ENCODE results near the gene OR2B2. TPM values are rescaled to one million over a fixed set of nuclear protein-coding genes. Genes with fewer than 3 reads are reported as not detected.

OR2B2 gene
- total RNA-seq, 1 experiment from 2014 or later, result not detected

DNA sequence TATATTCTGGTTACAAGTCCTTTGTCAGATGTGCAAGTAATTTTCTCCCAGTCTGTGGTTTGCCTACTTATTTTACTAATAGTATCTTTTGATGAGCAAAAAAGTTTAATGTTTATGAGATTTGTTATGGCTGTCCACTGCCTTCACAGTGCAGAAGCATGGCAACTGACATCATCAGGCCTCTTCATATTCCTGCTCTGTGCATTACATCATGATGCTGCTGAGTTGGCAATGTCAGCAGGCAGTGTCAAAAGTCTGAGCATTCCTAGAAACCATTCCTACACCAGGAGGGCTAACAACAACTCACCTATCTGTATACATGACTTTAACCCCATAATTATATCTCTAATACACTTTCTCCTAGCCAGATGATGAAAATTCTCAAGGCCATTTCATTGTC is 10.8 kb upstream of the OR2B2 start:
- POLR2A ChIA-PET, result no interaction called here

DNA sequence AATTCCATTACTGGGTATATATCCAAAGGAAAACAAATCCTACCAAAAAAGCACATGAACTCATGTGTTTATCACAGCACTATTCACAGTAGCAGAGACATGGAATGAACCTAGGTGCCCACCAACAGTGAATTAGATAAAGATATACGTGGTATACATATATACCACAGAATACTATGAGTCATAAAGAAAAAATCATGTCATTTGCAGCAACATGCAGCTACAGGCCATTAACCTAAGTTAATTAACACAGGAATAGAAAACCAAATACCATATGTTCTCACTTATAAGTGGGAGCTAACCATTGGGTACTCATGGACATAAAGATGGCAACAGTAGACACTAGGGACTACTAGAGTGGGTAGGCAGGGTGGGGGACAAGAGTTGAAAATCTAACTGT is 4.2 kb downstream of the OR2B2 start:
- DNase-seq, result no peak
- Histone ChIP-seq H3K27me3 (replicated peaks; ENCODE audit: control insufficient read depth, insufficient read depth, low read length) (no peaks in the 10 kb centered on the region), H3K4me3 (ENCODE audit: low read depth, low read length) (no peak overlapping the region), H3K9me3 (no peaks in the 10 kb centered on the region), H3K4me1 (peaks cover 3% of the 10 kb centered on the region; the same call in 1 of the 2 replicates), H3K36me3 (ENCODE audit: control insufficient read depth, insufficient read depth, low read length) (no peaks in the 10 kb centered on the region)
- no peaks in the 10 kb centered on the region for H3K4me1 Mint-ChIP-seq (ENCODE audit: low read depth, unreplicated experiment)
- BruUV-seq (replicated peaks), result no TSS peak
- H3K36me3 Mint-ChIP-seq (ENCODE audit: insufficient read depth, unreplicated experiment), result peaks cover 7% of the 10 kb centered on the region
- ChIA-PET POLR2A (interaction anchor here (0.6 kb wide), 1 partner anchor 11 kb away, joined by 3 read pairs; no protein-coding TSS in a partner anchor), CTCF (no interaction called here)
- peaks cover 6% of the 10 kb centered on the region for H3K27me3 Mint-ChIP-seq (ENCODE audit: insufficient read depth, unreplicated experiment)
- no peak overlapping the region for H3K27ac Mint-ChIP-seq (ENCODE audit: unreplicated experiment)
- intact Hi-C loops (cut with micrococcal nuclease; ENCODE audit: unreplicated experiment), result loop anchor here (10.0 kb wide), 1 partner anchor 197 kb away; no protein-coding TSS in a partner anchor
- TF ChIP-seq, protein P1, sequence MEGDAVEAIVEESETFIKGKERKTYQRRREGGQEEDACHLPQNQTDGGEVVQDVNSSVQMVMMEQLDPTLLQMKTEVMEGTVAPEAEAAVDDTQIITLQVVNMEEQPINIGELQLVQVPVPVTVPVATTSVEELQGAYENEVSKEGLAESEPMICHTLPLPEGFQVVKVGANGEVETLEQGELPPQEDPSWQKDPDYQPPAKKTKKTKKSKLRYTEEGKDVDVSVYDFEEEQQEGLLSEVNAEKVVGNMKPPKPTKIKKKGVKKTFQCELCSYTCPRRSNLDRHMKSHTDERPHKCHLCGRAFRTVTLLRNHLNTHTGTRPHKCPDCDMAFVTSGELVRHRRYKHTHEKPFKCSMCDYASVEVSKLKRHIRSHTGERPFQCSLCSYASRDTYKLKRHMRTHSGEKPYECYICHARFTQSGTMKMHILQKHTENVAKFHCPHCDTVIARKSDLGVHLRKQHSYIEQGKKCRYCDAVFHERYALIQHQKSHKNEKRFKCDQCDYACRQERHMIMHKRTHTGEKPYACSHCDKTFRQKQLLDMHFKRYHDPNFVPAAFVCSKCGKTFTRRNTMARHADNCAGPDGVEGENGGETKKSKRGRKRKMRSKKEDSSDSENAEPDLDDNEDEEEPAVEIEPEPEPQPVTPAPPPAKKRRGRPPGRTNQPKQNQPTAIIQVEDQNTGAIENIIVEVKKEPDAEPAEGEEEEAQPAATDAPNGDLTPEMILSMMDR (IDR thresholded peaks at IDR 0.05; ENCODE audit: insufficient read depth in 1 of 2, low read depth in 1 of 2, low read length in 1 of 2, severe bottlenecking in 1 of 2, unreplicated experiment in 1 of 2), result no peak
- no peaks in the 10 kb centered on the region for H3K9me3 Mint-ChIP-seq (ENCODE audit: unreplicated experiment)
- H3K4me3 Mint-ChIP-seq (ENCODE audit: unreplicated experiment), result no peak overlapping the region

More for the DNA sequence above, 10.8 kb upstream of the OR2B2 start:
- intact Hi-C loops (cut with micrococcal nuclease; ENCODE audit: unreplicated experiment), result no loop called here
- no TSS peak for BruUV-seq (replicated peaks)
- CTCF ChIA-PET, result no interaction called here
- H3K36me3 Mint-ChIP-seq (ENCODE audit: insufficient read depth, unreplicated experiment), result no peaks in the 10 kb centered on the region
- no peaks in the 10 kb centered on the region for H3K36me3 ChIP-seq (ENCODE audit: control insufficient read depth, insufficient read depth, low read length)
- no peaks in the 10 kb centered on the region for H3K9me3 Mint-ChIP-seq (ENCODE audit: unreplicated experiment)
- no peaks in the 10 kb centered on the region for H3K4me1 Mint-ChIP-seq (ENCODE audit: low read depth, unreplicated experiment)
- no peaks in the 10 kb centered on the region for H3K27me3 ChIP-seq (replicated peaks; ENCODE audit: control insufficient read depth, insufficient read depth, low read length)
- TF ChIP-seq, protein P1 (IDR thresholded peaks at IDR 0.05; ENCODE audit: insufficient read depth in 1 of 2, low read depth in 1 of 2, low read length in 1 of 2, severe bottlenecking in 1 of 2, unreplicated experiment in 1 of 2), result no peak
- H3K4me3 ChIP-seq (ENCODE audit: low read depth, low read length), result no peak overlapping the region
- no peaks in the 10 kb centered on the region for H3K4me1 ChIP-seq
- no peak for DNase-seq
- H3K4me3 Mint-ChIP-seq (ENCODE audit: unreplicated experiment), result no peak overlapping the region
- H3K27me3 Mint-ChIP-seq (ENCODE audit: insufficient read depth, unreplicated experiment), result peaks cover 4% of the 10 kb centered on the region
- no peak overlapping the region for H3K27ac Mint-ChIP-seq (ENCODE audit: unreplicated experiment)
- no peaks in the 10 kb centered on the region for H3K9me3 ChIP-seq

DNA sequence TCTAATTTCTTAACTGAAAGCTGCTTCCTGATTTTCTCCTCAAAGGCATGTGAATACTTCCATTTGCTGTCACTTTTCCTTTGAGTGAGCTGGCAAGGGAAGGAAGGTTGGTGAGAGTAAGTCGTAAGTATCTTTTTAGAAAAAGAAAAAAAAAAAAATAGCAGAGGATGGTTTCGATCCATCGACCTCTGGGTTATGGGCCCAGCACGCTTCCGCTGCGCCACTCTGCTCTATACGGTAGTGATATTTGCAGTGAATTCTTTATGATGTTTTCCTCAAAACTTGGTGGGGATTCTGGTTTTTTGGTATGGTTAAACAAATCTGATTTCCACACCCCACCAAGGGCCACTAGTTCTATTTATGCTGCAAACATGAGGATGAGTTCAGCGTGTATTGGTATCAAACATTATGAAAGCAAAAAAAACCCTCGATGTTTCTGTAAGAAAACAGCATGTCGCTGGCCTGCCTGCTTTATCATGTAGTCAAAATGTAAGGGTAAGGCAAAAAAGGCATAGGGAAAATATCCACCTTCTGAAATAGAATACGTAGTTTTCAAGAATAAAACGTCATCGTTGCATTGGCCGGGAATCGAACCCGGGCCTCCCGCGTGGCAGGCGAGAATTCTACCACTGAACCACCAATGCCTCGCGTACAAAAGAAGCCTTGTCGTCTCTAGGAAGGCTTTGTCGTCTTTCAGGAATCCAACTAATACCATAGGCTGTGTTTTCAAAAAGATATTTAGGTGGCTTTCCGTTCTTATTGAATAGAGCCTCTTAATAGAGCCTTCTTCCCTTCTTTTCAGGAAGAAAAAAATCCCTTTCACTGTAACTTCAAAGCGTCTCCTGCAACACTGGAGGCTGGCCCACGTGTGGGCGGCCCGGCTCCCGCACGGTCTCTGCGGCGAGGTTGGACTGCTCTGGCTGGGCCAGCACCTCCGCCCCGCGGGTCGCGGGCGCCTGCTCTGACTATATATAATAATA is 9.6 kb downstream of the OR2B2 start:
- intact Hi-C loops (cut with micrococcal nuclease; ENCODE audit: unreplicated experiment), result loop anchor here (2.0 to 10.0 kb wide), 3 partner anchors 178 to 454 kb away; partner anchors contain the start of gene ZNF165
- H3K27ac Mint-ChIP-seq (ENCODE audit: unreplicated experiment), result peak overlapping the region; percentile 96
- peaks cover 10% of the 10 kb centered on the region for H3K27me3 Mint-ChIP-seq (ENCODE audit: insufficient read depth, unreplicated experiment)
- no peaks in the 10 kb centered on the region for H3K9me3 ChIP-seq
- ChIA-PET POLR2A (interaction anchor here (0.7 to 1.2 kb wide), 5 partner anchors 9 to 96 kb away, joined by 3 to 16 read pairs (median 5); a partner anchor contains a TSS), CTCF (interaction anchor here (0.6 kb wide), 1 partner anchor 106 kb away, joined by 3 read pairs; no protein-coding TSS in a partner anchor)
- peaks cover 9% of the 10 kb centered on the region for H3K4me1 Mint-ChIP-seq (ENCODE audit: low read depth, unreplicated experiment)
- no peaks in the 10 kb centered on the region for H3K36me3 ChIP-seq (ENCODE audit: control insufficient read depth, insufficient read depth, low read length)
- peak overlapping the region; percentile 41 for H3K4me3 ChIP-seq (ENCODE audit: low read depth, low read length)
- DNase-seq, result peak; percentile 73 to 87
- H3K4me1 ChIP-seq, result peaks cover 14% of the 10 kb centered on the region
- TF ChIP-seq, protein P1 (IDR thresholded peaks at IDR 0.05; ENCODE audit: insufficient read depth in 1 of 2, low read depth in 1 of 2, low read length in 1 of 2, severe bottlenecking in 1 of 2, unreplicated experiment in 1 of 2), result no peak
- no peaks in the 10 kb centered on the region for H3K27me3 ChIP-seq (replicated peaks; ENCODE audit: control insufficient read depth, insufficient read depth, low read length)
- peak overlapping the region; percentile 76 for H3K4me3 Mint-ChIP-seq (ENCODE audit: unreplicated experiment)
- no peaks in the 10 kb centered on the region for H3K9me3 Mint-ChIP-seq (ENCODE audit: unreplicated experiment)
- peaks cover 43% of the 10 kb centered on the region for H3K36me3 Mint-ChIP-seq (ENCODE audit: insufficient read depth, unreplicated experiment)
- BruUV-seq (replicated peaks), result no TSS peak

Measured in Caco-2 (cell line).